GM21390 (cell line): ENCODE data around the gene PHACTR3.

Experiments
- ATAC-seq: cut with Tn5 transposase; IDR thresholded peaks from one replicate; pipeline ENCODE4 v1.9.1; 2021; ENCODE audit not compliant: unreplicated experiment

PHACTR3 gene

DNA sequence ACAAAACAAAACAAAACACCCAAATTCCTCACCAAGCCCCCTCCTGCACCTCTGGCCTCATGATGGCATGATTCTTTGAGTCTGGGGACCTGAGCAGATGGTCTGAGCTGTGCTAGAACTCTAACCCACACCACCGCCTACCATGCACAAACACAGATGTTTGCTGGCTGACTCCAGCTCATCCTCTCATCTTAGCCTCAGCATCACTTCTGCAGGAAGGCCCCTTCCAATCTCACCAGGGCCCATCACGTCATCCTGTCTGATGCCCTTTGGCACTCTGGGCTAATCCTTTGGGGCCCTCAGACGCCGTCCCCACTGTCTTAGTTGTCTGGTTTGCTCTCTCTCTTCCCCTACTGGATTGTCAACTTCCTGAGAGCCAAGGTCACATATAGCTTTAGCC, 85.8 kb downstream of the PHACTR3 start:
- ATAC-seq: no peak

DNA sequence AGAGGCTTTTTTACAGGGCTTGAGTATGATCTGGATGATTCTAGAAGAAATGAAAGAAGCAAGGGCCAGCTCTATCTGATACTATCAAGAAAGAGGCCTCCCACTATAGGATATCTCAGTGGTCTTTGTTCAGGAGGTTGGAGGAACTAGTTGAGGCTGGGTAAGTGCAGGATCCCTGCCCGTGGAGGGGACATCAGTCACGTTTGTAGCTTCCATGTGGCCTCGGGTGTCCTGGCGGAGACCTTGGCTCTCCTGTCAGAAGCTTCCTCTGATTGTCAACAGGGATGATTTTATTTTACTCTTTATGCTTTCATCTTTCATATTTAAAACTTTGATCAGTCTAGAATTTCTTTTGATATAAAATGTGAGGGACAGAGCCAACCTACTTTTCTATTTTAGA, 86.6 kb downstream of the PHACTR3 start:
- ATAC-seq: no peak

DNA sequence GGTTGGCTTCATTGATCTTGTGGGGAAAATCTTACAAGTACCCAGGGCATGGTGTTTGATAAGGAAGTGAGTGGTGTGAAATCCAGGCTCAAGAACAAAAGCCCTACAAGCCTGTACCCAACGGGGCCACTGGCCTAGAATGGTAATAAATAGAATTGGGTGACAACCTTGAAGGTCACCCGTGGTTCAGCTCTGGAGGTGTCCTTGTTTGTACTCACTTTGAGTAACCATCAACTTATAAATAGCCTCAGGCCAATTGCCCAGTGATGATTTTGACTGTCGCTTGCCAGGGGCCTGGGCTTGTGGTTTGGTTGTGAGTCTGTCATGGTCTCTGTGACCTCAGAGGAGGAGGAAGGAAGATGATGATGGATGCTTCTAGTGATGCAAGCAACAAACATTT, 87.8 kb downstream of the PHACTR3 start:
- no peak for ATAC-seq

DNA sequence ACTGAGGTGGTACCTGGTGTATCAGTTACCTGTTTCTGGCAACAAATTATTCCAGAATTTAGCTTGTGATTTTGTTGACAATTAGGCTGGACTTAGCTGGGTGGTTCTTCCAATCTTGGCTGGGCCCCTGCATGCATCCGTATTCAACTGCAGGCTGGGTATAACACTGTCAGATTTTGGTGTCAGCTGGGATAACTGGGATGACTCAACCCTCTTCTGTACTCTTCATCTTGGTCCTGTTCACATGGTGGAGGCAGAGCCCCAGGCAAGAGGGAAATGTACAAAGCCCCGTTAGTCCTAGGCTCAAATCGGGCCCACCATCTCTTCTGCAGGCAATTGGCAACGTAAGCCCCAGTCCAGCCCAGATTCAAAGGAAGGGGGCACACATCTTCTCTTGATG, 89.2 kb downstream of the PHACTR3 start:
- no peak for ATAC-seq

DNA sequence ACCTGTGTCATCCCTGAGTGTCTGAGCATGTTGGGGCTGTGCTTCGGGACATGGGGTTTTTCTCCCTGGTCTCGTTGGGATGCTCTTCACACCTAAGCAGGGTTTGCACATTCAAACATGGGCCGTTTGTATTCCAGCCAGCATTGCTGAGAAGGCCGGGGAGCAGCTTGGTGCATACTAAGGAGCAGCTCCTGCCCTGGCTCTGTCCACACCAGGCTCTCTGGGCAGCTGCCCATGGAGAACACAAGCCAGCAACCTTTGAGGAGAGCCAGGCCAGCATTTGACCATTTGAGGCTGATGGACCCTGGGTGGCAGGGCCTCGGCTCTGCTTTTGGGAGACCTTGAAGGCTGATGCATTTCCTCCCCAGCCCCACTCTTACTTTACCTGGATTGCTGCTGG, 92.1 kb downstream of the PHACTR3 start:
- no peak for ATAC-seq

DNA sequence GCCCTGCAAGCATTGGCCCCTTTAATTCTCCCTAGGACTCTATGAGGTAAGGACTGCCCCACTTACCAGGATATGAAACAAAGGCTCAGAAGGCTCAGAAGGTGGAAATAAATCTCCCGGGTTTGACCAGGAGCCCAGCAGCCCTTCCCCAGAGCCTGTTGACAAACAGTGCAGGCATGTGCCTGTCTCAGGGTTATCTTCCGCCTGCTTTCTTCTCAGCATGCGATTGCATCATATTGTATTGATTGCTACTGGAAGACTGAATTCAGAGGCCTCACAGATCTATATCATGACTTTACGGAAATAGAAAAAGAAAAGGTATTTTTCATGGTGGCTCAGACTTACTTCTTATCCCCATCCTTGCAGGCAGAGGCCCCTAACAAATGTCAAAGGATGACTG, 92.7 kb downstream of the PHACTR3 start:
- ATAC-seq: no peak

DNA sequence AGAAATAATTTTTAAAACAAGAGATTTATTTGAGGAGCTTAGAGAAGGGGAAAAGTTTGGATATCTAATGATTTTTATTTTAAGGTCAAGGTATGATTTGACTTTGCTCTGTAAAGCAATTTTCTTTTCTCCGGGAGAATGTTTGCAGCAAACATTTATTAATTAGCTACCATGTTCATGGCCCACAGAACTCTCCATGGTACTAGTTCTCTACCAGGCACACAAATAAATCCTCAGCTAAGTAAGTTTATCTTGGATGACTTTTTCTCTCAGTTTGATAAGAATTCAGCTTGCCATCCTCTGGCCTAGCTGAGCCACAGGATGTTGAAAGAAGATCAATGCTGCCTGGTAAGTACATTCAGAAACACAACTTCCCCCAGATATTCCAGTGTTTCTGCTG, 94.3 kb downstream of the PHACTR3 start:
- no peak for ATAC-seq

DNA sequence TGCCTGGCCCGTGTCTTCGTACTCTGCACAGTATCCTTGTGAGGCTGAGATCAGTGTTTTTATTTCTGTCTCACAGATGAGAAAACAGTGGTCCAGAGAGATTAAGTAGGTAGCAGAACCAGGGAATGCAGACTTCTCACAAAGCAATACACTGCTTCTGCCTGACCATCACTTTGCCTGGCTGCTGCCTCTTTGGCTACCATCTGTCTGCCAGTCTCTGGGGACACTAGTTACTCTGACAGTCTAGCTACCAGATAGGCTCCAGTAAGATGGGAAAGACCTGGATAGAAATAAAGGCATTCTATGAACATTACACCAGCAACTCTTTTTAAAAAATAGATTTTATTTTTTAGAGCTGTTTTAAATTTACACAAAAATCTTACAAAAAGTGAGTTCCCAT, 96.9 kb downstream of the PHACTR3 start:
- no peak for ATAC-seq

DNA sequence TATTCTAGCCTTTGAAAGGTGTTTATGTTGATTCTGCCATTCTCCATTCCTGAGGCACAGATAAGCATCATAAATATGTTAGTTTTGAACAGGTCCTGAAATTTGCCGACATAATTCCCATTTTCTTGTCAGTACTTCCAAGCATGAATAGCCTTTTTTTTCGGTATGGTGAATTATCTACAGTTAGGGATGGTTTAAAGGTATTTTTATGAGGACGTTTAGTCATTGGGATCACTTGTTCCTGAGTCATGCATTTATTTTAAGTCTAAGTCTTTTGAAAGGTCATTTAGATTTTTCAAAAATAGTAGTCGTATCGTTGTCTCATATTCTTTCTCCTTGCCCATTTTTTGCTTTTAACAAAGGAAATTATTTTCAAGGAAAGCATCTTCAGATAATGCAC, 98.7 kb downstream of the PHACTR3 start:
- no peak for ATAC-seq

DNA sequence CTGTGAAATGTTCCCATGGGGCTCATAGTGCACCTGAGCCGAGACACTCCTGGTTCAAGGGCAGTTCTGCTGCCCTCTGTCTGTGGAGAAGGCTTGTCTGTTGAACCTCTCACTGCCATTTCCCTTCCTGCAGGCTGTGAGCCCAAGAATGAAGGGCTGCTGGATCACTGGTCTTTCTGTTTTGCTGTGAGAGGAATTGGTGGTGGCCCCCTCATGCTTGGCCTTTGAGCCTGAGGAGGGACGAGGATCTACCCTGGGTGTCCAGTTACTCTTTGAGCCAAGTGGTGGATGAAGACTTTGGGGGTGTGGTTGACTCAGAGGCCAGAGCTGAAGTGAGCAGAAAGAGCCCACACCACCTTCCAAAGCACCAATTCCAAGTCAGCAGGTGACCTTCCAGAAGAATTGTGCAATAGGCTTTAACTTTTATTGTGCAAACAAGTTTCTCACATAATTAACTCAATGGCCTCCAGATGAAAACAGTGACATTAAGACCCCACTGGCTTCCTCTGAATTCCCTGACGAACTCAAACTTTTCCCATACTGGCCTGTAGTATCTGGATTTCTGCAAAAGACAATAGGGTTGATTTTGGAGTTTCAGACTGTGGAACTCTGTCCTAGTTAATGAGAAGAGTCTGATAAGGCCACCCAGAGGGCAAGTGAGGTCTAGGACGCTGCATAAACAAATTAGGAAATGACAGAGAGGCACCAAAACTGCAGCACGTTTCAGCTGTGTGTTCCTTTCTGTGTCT, 101.5 kb downstream of the PHACTR3 start:
- ATAC-seq: no peak

DNA sequence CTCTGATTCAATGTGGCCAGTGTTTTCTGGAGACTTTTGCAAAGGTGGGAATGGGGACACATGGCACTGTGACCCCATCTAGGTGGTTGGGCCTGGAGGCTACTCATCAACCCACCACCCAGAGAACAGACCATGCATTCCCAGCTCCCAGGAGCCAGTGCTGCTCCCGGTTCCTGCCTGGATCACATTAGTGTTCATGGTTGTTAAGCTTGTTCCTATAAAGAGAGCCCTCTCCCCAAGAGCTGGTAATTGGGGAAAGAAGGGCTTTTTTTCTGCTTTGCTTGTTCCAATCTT, 102.0 kb downstream of the PHACTR3 start:
- no peak for ATAC-seq

DNA sequence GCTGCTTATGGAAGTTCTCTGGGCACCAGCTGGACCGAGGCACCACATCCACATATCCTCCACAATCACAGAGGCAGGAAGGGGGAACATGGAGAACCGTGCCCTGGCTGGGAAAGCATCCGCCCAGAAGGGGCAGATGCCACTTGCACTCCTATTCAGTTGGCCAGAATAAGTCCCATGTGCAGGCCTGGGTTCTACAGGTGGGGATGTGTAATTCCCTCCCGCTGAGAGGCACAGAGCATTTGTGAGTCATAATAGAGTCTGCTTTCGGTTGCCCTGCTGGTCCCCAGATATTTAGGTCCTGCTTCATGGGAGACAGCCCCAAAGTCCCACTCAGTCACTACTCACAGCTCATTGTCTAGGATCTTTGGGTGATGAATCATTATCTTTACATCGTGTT, 104.0 kb downstream of the PHACTR3 start:
- no peak for ATAC-seq

DNA sequence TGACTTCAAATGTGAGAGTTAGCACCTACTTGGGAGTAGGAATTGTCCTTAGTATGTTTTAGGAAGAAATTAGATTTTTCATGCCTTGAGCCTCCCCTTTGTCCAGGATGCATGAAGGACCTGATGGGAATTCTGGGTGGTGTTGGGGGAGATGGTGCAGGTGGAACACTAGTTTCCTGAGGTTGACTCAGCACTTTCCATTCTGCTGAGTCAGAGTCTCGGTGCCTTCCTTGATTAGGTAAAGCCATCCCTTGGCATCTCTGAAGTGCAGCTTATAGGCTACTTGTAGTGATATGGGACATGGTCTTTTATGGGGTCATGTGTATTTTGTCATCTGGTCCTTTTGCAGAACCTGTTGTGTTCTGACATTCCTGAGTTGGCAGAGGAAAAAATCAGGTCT, 105.3 kb downstream of the PHACTR3 start:
- ATAC-seq: no peak

DNA sequence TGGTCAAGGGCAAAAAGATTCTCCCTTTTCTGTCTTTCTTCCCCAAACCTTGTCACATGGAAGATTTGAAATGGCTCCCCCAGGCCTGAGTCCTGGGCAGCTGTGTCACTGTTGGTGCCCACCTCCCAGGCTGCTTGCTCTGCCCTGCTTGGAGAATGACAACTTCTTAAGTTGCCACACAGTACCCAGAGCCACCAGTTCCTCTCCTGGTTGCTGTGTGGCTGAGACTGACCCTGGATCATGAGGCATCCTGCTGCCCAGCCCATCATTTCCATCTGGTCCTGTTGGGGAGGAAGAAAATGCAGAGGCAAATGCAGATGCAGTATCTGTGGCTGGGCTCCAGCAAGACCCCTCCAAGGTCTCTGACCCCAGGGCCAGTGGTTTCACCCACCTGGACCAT, 113.7 kb downstream of the PHACTR3 start:
- no peak for ATAC-seq

DNA sequence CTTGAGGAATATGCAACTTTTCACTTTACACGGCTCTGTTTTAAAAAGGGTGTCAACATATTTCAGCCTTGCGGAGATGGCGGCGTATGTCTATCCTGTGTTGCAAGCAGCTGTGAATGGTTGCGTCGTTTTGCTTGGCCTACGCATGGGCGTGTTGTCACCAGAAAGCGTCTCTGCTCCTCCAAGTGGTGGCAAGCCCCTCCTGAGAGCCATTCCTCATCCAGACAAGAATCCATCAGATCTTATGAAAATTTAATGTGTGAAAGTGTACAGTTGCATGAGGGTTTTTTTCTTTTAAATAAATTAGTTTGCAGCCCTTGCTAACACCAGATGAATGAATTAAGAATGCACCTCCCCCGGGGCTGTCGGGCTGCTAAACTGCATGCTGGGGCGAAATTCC, 114.4 kb downstream of the PHACTR3 start:
- no peak for ATAC-seq

DNA sequence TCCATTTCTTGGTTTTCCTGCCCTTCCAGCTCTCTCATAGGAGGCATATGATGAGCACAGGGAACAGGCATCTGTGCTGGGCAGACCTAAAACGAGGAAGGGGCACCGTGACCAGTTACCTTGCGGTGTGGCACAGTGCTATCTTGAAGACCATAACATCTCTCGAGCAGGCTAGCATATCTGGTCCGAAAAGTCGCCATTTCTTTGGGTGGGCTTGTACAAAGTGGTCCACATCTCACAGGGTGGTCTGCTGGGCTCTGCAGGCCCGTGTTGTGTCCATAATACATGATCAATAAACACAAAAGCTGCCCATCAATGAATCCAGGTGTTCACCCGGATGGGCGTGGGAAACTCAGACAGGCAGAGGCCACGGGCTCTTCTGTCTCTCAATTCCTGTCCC, 115.7 kb downstream of the PHACTR3 start:
- no peak for ATAC-seq

DNA sequence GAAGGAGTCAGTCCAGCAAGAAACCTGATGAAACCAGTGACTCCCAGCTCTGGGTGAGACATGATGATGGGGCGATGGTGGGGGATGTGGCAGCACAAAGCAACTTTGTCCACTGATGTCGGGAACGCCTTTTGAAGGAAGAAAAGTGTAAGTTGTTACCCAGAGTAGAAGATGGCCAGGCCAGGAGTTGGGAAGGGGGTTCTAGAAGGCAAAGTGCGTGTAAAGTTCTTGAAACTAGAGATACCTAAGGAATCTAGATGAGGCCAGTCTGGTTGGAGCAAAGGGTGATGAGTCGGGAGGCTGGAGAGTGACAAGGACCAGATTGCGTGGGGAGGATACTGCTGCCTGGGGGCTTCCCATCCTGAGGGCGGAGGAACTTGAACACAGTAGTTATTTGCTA, 117.0 kb downstream of the PHACTR3 start:
- ATAC-seq: no peak

DNA sequence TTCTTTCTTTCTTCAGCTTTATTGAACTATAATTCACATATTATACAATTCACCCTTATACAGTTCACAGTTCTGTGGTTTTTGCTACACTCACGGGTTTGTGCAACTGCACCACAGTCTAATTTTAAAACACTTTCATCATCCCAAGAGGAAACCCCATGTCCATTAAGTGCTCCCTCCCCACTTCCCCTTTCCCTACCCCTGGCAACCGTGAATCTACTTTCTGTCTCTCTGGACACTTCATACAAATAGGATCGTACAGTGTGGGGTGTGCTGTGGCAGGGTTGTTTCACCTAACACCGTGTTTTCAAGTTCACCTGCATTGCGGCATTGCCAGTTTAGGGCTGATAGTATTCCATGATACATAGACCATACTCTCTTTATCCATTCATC, 118.8 kb downstream of the PHACTR3 start:
- no peak for ATAC-seq

DNA sequence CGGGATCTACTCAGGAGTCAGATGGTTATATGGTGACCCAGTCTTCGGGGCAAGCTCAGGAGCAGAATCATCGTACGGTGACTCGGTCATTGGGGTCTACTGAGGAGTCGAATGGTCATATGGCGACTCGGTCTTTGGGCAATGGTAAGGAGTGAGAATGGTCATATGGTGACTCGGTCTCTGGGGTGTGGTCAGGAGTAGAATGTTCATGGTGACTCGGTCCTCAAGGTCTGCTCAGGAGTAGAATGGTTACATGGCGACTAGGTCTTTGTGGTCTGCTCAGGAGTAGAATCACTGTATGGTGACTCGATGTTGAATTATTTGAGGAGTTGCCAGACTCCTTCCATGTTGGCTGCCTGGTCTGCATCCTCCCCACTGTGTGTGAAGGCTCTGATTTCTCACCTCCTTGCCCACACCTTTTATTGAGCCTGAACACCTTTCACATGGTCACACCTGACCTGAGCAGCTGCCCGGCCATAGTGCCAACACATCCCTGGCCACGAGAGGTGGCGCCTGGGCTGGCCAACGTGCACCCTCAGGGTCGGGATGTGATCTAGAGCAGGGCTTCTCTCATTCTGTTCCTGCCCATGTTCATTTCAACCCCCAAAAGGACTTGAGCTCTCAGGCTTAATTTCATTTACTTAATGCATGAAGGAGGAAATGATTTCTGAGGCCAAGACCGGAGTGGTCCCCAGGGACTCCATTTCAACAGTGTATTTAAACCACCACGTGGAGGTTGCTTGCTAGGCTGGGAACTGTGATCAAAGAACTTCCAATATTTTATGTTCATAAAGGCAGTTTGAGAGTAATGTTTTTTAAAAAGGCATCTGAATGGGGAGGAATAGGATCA, 119.5 kb downstream of the PHACTR3 start:
- ATAC-seq: no peak

DNA sequence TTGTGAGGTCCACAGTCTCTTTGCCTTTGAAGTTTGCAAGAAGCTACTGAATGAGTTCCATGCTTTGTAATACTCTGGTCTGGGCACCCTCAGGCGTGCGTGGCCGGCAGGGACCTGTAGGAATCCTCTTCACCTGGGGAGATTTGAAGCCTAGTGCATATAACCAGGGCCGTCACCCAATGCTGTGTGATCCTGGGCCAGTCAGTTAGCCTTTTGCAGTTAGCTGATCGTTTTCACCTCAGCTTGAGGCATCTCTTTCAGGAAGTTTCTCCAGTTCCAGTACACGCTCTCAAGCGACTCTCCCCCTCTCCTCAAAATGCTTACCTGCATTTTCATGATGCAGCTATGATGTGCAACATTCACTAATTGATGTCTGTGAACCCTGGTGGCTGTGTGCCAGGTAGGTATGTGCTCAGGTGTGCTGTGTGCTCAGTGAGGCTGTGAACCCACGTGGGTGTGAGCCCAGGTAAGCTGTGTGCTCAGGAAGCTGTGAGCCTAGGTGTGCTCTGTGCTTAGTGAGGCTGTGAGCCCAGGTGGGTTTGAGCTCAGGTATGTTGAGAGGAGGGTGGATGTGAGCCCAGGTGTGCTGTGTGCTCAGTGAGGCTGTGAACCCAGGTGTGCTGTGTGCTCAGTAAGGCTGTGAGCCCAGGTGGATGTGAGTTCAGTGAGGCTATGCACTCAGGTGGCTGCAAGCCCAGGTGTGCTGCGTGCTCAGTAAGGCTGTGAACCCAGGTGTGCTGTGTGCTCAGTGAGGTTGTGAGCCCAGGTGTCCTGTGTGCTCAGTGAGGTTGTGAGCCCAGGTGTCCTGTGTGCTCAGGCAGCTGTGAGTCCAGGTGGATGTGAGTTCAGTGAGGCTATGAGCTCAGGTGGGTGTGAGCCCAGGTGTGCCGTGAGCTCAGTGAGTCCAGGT, 120.4 kb downstream of the PHACTR3 start:
- ATAC-seq: no peak

DNA sequence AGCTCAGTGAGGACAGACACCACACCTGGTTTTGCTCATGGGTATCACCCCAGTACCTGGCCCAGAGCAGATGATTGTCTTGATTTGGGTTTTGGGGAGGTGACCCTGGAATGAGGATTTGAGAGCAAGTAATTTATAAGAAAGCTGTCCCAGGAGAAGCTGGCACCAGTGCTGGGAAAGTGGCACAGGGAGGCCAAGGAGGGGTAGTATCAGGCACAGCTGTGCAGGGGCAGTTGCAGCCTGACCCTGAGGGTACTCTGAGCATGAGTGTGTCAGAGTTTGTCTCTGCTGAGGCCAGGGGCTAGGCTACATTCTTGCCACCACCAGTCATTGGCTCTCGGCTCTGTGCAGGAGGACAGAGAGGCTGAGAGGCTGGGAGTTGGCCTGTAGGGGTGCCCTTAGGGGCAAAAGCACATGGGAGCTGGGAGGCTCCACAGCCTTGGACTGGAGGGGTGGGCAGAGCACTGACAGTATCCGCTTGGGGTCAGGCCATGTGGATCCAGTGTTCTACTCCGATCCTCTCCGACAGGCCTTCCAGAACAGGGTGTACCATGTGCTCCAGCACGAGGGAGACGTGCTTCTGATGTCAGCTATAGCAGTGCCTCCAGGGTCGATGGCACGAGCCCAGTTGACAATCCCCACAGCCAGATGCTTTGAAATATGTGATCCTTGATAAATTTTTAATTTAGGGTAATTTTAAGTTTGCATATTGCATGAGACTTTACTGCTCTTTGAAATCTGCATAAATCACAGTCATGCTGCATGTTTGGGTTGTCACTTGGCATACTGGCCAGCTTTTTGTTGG, 121.3 kb downstream of the PHACTR3 start:
- ATAC-seq: no peak
